GM21528 (cell line): ENCODE results near the gene SHPK.
"Not testable (repeated sequence)": the region's sequence is repeated elsewhere in the genome, so short reads cannot be mapped to it uniquely, and the experiment has no call there.

ENCODE experiments used
- ATAC-seq: cut with Tn5 transposase; IDR thresholded peaks from one replicate; pipeline ENCODE4 v1.9.1; 2021; ENCODE audit warnings: mild to moderate bottlenecking, moderate library complexity; ENCODE audit not compliant: unreplicated experiment, low FRiP score

SHPK gene

GRCh38 chr17:3592216-3592860 lies 43.7 kb downstream of the SHPK start:
- ATAC-seq: no peak

GRCh38 chr17:3590768-3591167 lies 45.3 kb downstream of the SHPK start:
- ATAC-seq: no peak

GRCh38 chr17:3590231-3590630 lies 45.8 kb downstream of the SHPK start:
- no peak for ATAC-seq

GRCh38 chr17:3589784-3590183 lies 46.3 kb downstream of the SHPK start:
- ATAC-seq: no peak

GRCh38 chr17:3585826-3586225 lies 50.2 kb downstream of the SHPK start:
- no peak for ATAC-seq

GRCh38 chr17:3583456-3583855 lies 52.6 kb downstream of the SHPK start:
- ATAC-seq: no peak

- ATAC-seq: no peak
Observed at GRCh38 chr17:3582915-3583314, 53.1 kb downstream of the SHPK start.

GRCh38 chr17:3578667-3579066 lies 57.4 kb downstream of the SHPK start:
- ATAC-seq: not testable (repeated sequence)

- ATAC-seq: no peak
Observed at GRCh38 chr17:3576970-3577369, 59.1 kb downstream of the SHPK start.

- no peak for ATAC-seq
Observed at GRCh38 chr17:3575511-3575910, 60.5 kb downstream of the SHPK start.

GRCh38 chr17:3574231-3574630 lies 61.8 kb downstream of the SHPK start:
- no peak for ATAC-seq

- no peak for ATAC-seq
Observed at GRCh38 chr17:3573246-3574100, 62.6 kb downstream of the SHPK start.

- ATAC-seq: no peak
Observed at GRCh38 chr17:3572231-3572630, 63.8 kb downstream of the SHPK start.

- ATAC-seq: no peak
Observed at GRCh38 chr17:3571043-3571900, 64.8 kb downstream of the SHPK start.

GRCh38 chr17:3569534-3570137 lies 66.4 kb downstream of the SHPK start:
- ATAC-seq: no peak

GRCh38 chr17:3566551-3566950 lies 69.5 kb downstream of the SHPK start:
- no peak for ATAC-seq

- ATAC-seq: no peak
Observed at GRCh38 chr17:3565143-3565542, 70.9 kb downstream of the SHPK start.

- ATAC-seq: not testable (repeated sequence)
Observed at GRCh38 chr17:3564241-3564640, 71.8 kb downstream of the SHPK start.

- ATAC-seq: no peak
Observed at GRCh38 chr17:3559270-3559645, 76.8 kb downstream of the SHPK start.

GRCh38 chr17:3558603-3559269 lies 77.3 kb downstream of the SHPK start:
- peak; percentile 72 for ATAC-seq
